ENCODE results near the gene TRIM47. TPM values are rescaled to one million over a fixed set of nuclear protein-coding genes. Genes with fewer than 3 reads are reported as not detected.

The TRIM47 gene
- 100 to 1,000 TPM in 1 of 4 donors, 10 to 100 TPM in 3; 67.8 to 147 (median 81.9) TPM for total RNA-seq

- no peak for TF ChIP-seq EP300 (IDR thresholded peaks at IDR 0.05)
- peak; percentile 86 for TF ChIP-seq POLR2A (IDR thresholded peaks at IDR 0.05; ENCODE audit: low read depth)
- TF ChIP-seq CTCF (IDR thresholded peaks at IDR 0.05): peak in 2 of 3 experiments; percentile 25 to 37
- peak; percentile 89 to 96 for TF ChIP-seq POLR2AphosphoS5 (IDR thresholded peaks at IDR 0.05)
- 4% methylated on average over 23 of the region's 87 CpGs for WGBS
- intact Hi-C loops (cut with DNase I): loop anchor here (2.0 to 5.0 kb wide), 2 partner anchors 16 to 101 kb away; a partner anchor contains a TSS
- no peaks in the 10 kb centered on the region for H3K9me3 ChIP-seq
- H3K4me3 ChIP-seq: peak within 1 kb of the TSS; percentile 80 to 95 (median 86)
- H3K4me1 ChIP-seq: peaks cover 43 to 50% (median 44%) of the 10 kb centered on the region in 4 donors
- H3K27me3 ChIP-seq: no peaks in the 10 kb centered on the region
- peak within 1 kb of the TSS; percentile 97 to 99 (median 98) for H3K27ac ChIP-seq (replicated peaks in 1 of 4)
- peaks cover 10 to 28% (median 23%) of the 10 kb centered on the region in 4 donors for H3K36me3 ChIP-seq
- no peak for DNase-seq (ENCODE audit: extremely low spot score)
Observed at GRCh38 chr17:75878174-75878998, at the start of gene TRIM47. Gene TRIM47 (minus strand): TSS chr17:75878581. CDS start chr17:75878548, 33 bp downstream.

GRCh38 chr17:75927286-75927922 lies 49.0 kb upstream of the TRIM47 start:
- intact Hi-C loops (cut with DNase I): no loop called here
- WGBS: 55% methylated on average over 5 of the region's 6 CpGs
- Histone ChIP-seq H3K4me3 (no peak overlapping the region), H3K27me3 (no peaks in the 10 kb centered on the region), H3K36me3 (peaks cover 9 to 65% (median 26%) of the 10 kb centered on the region in 4 donors), H3K9me3 (no peaks in the 10 kb centered on the region), H3K4me1 (no peaks in the 10 kb centered on the region), H3K27ac (replicated peaks in 1 of 4) (no peak overlapping the region)
- TF ChIP-seq POLR2AphosphoS5 (IDR thresholded peaks at IDR 0.05) (no peak), POLR2A (IDR thresholded peaks at IDR 0.05; ENCODE audit: low read depth) (no peak), CTCF (IDR thresholded peaks at IDR 0.05) (peak in 2 of 3 experiments; percentile 26 to 30)
- no peak for DNase-seq (ENCODE audit: extremely low spot score)

GRCh38 chr17:75926456-75926855 lies 48.1 kb upstream of the TRIM47 start:
- Histone ChIP-seq H3K36me3 (peaks cover 10 to 66% (median 27%) of the 10 kb centered on the region in 4 donors), H3K27ac (replicated peaks in 1 of 4) (no peak overlapping the region), H3K4me1 (no peaks in the 10 kb centered on the region), H3K4me3 (no peak overlapping the region), H3K27me3 (no peaks in the 10 kb centered on the region), H3K9me3 (no peaks in the 10 kb centered on the region)
- WGBS: 90% methylated on average over 4 of the region's 4 CpGs
- no peak for DNase-seq (ENCODE audit: extremely low spot score)
- TF ChIP-seq EP300 (IDR thresholded peaks at IDR 0.05) (no peak), POLR2AphosphoS5 (IDR thresholded peaks at IDR 0.05) (no peak), CTCF (IDR thresholded peaks at IDR 0.05) (no peak), POLR2A (IDR thresholded peaks at IDR 0.05; ENCODE audit: low read depth) (no peak)
- intact Hi-C loops (cut with DNase I): no loop called here

GRCh38 chr17:75925912-75926311 lies 47.5 kb upstream of the TRIM47 start:
- WGBS: 93% methylated on average over 15 of the region's 15 CpGs
- H3K9me3 ChIP-seq: no peaks in the 10 kb centered on the region
- H3K27ac ChIP-seq (replicated peaks in 1 of 4): no peak overlapping the region
- DNase-seq (ENCODE audit: extremely low spot score): no peak
- intact Hi-C loops (cut with DNase I): no loop called here
- no peaks in the 10 kb centered on the region for H3K4me1 ChIP-seq
- no peak for TF ChIP-seq CTCF (IDR thresholded peaks at IDR 0.05)
- no peak for TF ChIP-seq POLR2A (IDR thresholded peaks at IDR 0.05; ENCODE audit: low read depth)
- no peak for TF ChIP-seq POLR2AphosphoS5 (IDR thresholded peaks at IDR 0.05)
- no peak for TF ChIP-seq EP300 (IDR thresholded peaks at IDR 0.05)
- no peak overlapping the region for H3K4me3 ChIP-seq
- H3K36me3 ChIP-seq: peaks cover 10 to 71% (median 29%) of the 10 kb centered on the region in 4 donors
- H3K27me3 ChIP-seq: no peaks in the 10 kb centered on the region

Measured in esophagus muscularis mucosa (tissue), 4 donors.